ENCODE results near the gene NDUFA12.
"Not testable (repeated sequence)": the region's sequence is repeated elsewhere in the genome, so short reads cannot be mapped to it uniquely, and the experiment has no call there.

The NDUFA12 gene

DNA sequence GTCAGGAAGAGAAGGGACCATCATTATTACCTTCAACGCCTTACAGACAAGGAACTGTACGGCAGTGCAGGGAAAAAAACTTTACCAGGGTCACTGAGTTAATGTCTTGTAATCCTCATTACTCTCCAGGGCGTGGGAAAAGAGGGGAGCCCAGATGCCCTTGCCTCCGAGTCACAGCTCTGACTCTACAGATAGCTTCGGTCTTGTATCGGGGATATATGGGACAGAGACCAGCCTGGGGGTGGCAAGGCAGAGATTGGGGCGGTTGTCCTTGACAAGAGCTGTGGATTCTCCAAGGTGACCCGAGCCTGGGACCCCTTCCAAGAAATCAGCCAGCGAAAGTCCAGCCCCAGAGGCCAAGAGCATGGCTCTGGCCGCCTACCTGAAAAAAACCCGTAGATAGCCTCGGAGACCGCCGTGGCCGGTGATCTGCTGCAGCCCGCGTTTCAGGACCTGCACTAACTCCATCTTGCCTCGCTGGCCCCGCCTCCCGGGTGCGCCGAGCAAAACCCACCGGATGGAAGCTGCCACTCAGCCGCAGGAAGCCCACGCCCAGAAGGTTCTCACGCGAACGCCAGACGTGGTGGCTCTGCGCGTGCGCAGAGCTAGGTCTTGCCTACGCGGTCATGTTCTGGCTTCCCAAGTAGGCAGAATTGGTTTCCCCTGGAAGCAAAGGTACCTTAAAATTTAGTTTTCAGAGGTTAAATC, at the start of gene NDUFA12:
Gene NDUFA12, minus strand, starts transcription at position 485 of the 708 bp plus-strand sequence. Its CDS starts 17 bp downstream, at position 468.
- Mint-ChIP-seq H3K27ac (peak within 1 kb of the TSS; percentile 97), H3K27me3 (no peaks in the 10 kb centered on the region), H3K4me1 (peaks cover 63% of the 10 kb centered on the region), H3K9me3 (peaks cover 10% of the 10 kb centered on the region), H3K4me3 (peak within 1 kb of the TSS; percentile 90), H3K36me3 (peaks cover 12% of the 10 kb centered on the region)

GRCh38 chr12:95051241-95051640, 47.7 kb upstream of the NDUFA12 start:
- Mint-ChIP-seq H3K36me3 (peaks cover 14% of the 10 kb centered on the region), H3K9me3 (no peaks in the 10 kb centered on the region), H3K4me1 (no peaks in the 10 kb centered on the region), H3K27me3 (no peaks in the 10 kb centered on the region), H3K4me3 (no peak overlapping the region), H3K27ac (no peak overlapping the region)

DNA sequence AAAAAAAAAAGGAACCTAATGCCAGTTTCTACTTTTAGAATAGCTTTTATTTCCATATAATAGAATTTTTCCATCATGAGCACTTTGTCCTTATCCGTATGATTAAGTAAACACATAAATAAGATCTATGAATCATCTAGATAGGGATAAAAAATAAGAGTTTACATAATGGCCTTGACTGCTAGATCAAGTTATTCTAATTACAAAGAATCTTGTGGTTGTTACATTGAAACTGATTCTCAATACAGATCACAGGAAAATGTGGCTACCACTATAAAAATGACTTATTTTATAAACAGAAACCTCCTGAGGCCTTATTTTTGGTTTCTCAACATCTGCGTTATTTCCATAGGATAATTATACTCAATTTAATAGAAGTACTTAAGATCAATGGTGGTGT, 34.4 kb upstream of the NDUFA12 start:
- no peaks in the 10 kb centered on the region for H3K27me3 Mint-ChIP-seq
- H3K27ac Mint-ChIP-seq, result no peak overlapping the region
- no peak overlapping the region for H3K4me3 Mint-ChIP-seq
- H3K36me3 Mint-ChIP-seq, result peaks cover 12% of the 10 kb centered on the region
- H3K4me1 Mint-ChIP-seq, result peaks cover 33% of the 10 kb centered on the region
- no peaks in the 10 kb centered on the region for H3K9me3 Mint-ChIP-seq

DNA sequence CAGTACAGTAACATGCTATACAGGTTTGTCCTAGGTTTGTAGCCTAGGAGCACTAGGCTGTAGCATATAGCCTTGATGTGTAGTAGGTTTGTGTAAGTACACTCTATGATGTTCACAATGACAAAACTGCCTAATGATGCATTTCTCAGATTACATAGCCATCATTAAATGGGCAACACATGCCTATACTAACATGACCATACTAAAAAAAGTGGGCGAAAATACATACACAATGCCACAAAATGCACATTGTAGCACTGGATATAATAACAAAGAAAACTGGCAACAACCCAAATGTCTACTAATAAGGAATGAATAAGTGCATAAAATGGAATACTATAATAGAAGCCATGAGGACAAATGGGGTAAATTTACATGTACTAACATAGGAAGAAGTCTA, 31.3 kb upstream of the NDUFA12 start:
- H3K4me3 Mint-ChIP-seq, result peak overlapping the region; percentile 26
- peaks cover 20% of the 10 kb centered on the region for H3K4me1 Mint-ChIP-seq
- H3K27me3 Mint-ChIP-seq, result no peaks in the 10 kb centered on the region
- H3K9me3 Mint-ChIP-seq, result no peaks in the 10 kb centered on the region
- H3K27ac Mint-ChIP-seq, result peak overlapping the region; percentile 62
- H3K36me3 Mint-ChIP-seq, result peaks cover 7% of the 10 kb centered on the region

GRCh38 chr12:95022477-95022876, 19.0 kb upstream of the NDUFA12 start:
- Mint-ChIP-seq H3K36me3 (peaks cover 7% of the 10 kb centered on the region), H3K9me3 (no peaks in the 10 kb centered on the region), H3K27ac (no peak overlapping the region), H3K27me3 (no peaks in the 10 kb centered on the region), H3K4me1 (peaks cover 9% of the 10 kb centered on the region), H3K4me3 (no peak overlapping the region)

DNA sequence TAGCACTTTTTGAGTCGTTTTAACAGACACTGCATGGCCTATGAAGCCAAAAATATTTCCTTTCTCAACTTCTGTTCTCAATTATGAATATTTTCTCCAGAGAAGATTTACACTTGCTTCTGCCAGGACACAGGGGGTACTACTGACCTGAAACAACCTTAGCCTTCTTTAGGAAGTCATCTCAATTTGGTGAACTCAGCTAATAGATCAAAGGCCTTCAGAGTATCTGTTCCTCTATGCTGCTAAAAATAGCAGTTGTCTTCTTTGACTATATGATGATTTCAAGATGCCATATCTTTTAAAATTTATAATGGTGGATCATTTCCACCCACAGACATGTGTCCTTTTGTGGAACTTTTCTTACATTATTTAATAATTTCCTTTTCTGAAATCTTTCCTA, 14.0 kb upstream of the NDUFA12 start:
- H3K36me3 Mint-ChIP-seq, result peaks cover 3% of the 10 kb centered on the region
- H3K27ac Mint-ChIP-seq, result no peak overlapping the region
- H3K27me3 Mint-ChIP-seq, result no peaks in the 10 kb centered on the region
- H3K9me3 Mint-ChIP-seq, result no peaks in the 10 kb centered on the region
- H3K4me3 Mint-ChIP-seq, result no peak overlapping the region
- H3K4me1 Mint-ChIP-seq, result peaks cover 13% of the 10 kb centered on the region

DNA sequence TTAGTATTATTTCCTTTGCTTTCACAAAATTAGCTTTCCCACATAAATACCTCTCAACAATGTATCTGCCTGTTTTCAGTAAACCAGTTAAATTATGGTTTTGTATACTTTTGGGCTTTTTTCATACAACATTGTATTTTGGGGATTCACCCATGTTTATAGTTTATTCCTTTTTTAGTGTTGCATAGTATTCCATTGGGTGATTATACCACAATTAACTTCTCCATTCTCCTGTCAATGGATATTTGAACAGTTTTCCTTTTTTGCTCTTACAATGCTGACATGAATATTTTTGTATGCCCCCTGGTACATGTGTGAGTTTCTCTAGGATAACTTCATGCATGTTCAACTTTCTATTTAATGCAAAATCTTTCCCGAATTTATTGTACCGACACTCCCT, 12.6 kb upstream of the NDUFA12 start:
- Mint-ChIP-seq H3K4me1 (peaks cover 23% of the 10 kb centered on the region), H3K27ac (no peak overlapping the region), H3K9me3 (no peaks in the 10 kb centered on the region), H3K4me3 (no peak overlapping the region), H3K36me3 (peaks cover 3% of the 10 kb centered on the region), H3K27me3 (no peaks in the 10 kb centered on the region)

- H3K36me3 Mint-ChIP-seq, result peaks cover 3% of the 10 kb centered on the region
- H3K27me3 Mint-ChIP-seq, result no peaks in the 10 kb centered on the region
- H3K27ac Mint-ChIP-seq, result no peak overlapping the region
- no peaks in the 10 kb centered on the region for H3K9me3 Mint-ChIP-seq
- no peak overlapping the region for H3K4me3 Mint-ChIP-seq
- peaks cover 31% of the 10 kb centered on the region for H3K4me1 Mint-ChIP-seq
Observed at GRCh38 chr12:95014554-95014953, 11.1 kb upstream of the NDUFA12 start.

GRCh38 chr12:95006206-95006605, 2.7 kb upstream of the NDUFA12 start:
- Mint-ChIP-seq H3K27ac (peak overlapping the region; percentile 81), H3K9me3 (peaks cover 10% of the 10 kb centered on the region), H3K4me1 (peaks cover 47% of the 10 kb centered on the region), H3K36me3 (peaks cover 15% of the 10 kb centered on the region), H3K27me3 (no peaks in the 10 kb centered on the region), H3K4me3 (peak overlapping the region; percentile 42)

DNA sequence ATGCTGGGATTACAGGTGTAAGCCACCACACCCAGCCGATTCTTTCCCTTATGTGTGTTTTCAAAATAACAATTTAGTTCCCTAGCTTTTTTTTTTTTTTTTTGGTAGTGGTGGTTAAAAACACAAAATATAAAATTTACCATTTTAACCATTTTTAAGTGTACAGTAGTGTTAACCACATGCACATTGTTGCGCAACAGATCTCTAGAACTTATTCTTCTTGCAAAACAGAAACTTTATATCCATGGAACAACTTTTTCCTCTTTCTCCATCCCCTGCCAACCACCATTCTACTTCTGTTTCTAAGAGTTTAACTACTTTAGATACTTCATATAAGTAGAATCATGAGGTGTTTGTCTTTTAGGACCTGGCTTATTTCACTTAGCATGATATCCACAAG, 1.1 kb upstream of the NDUFA12 start:
- Mint-ChIP-seq H3K36me3 (peaks cover 14% of the 10 kb centered on the region), H3K9me3 (peaks cover 10% of the 10 kb centered on the region), H3K27me3 (no peaks in the 10 kb centered on the region), H3K4me1 (peaks cover 51% of the 10 kb centered on the region), H3K27ac (peak overlapping the region; percentile 83), H3K4me3 (peak overlapping the region; percentile 62)

GRCh38 chr12:95003921-95004272, 400 bp upstream of the NDUFA12 start:
- H3K4me3 Mint-ChIP-seq, result peak overlapping the region; percentile 90
- peaks cover 14% of the 10 kb centered on the region for H3K36me3 Mint-ChIP-seq
- H3K27me3 Mint-ChIP-seq, result no peaks in the 10 kb centered on the region
- peaks cover 10% of the 10 kb centered on the region for H3K9me3 Mint-ChIP-seq
- peaks cover 58% of the 10 kb centered on the region for H3K4me1 Mint-ChIP-seq
- peak overlapping the region; percentile 97 for H3K27ac Mint-ChIP-seq

GRCh38 chr12:95002754-95003153, 743 bp downstream of the NDUFA12 start:
- Mint-ChIP-seq H3K36me3 (peaks cover 13% of the 10 kb centered on the region), H3K27me3 (no peaks in the 10 kb centered on the region), H3K4me1 (peaks cover 69% of the 10 kb centered on the region), H3K9me3 (peaks cover 10% of the 10 kb centered on the region), H3K27ac (peak overlapping the region; percentile 97), H3K4me3 (peak overlapping the region; percentile 90)

DNA sequence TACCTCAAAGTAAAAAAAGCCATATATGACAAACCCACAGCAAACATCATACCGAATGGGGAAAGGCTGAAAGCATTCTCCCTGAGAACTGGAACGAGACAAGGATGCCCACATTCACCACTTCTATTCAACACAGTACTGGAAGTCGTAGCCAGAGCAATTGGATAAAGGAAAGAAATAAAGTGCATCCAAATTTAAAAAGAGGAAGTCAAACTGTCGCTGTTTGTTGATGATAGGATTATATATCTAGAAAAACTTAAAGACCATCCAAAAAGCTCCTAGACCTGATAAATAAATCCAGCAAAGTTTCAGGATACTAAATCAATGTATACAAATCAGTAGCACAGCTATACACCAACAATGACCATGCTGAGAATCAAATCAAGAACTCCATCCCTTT, 5.2 kb downstream of the NDUFA12 start:
- peak overlapping the region; percentile 72 for H3K4me3 Mint-ChIP-seq

DNA sequence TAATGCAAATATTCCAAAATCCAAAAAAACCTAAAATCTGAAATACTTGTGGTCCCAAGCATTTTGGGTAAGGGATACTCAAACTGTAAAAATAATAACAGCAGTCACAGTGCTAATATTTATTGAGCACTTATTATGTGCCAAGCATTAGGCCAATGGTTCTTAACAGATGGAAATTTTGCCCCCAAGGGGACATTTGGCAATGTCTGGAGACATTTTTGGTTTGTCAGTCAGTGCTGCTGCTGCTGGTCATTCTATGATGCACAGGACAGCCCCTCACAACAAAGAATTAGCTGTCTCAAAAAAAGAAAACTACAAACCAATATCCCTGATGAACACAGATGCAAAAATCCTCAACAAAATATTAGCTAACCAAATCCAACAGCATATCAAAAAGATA, 5.8 kb downstream of the NDUFA12 start:
- Mint-ChIP-seq H3K27ac (no peak overlapping the region), H3K27me3 (no peaks in the 10 kb centered on the region), H3K4me3 (no peak overlapping the region), H3K4me1 (peaks cover 60% of the 10 kb centered on the region), H3K9me3 (no peaks in the 10 kb centered on the region), H3K36me3 (peaks cover 7% of the 10 kb centered on the region)

More for the DNA sequence above, 5.2 kb downstream of the NDUFA12 start:
- no peaks in the 10 kb centered on the region for H3K27me3 Mint-ChIP-seq
- peaks cover 6% of the 10 kb centered on the region for H3K36me3 Mint-ChIP-seq
- H3K27ac Mint-ChIP-seq, result no peak overlapping the region
- no peaks in the 10 kb centered on the region for H3K9me3 Mint-ChIP-seq
- H3K4me1 Mint-ChIP-seq, result peaks cover 61% of the 10 kb centered on the region

GRCh38 chr12:94997061-94997460, 6.4 kb downstream of the NDUFA12 start:
- H3K4me1 Mint-ChIP-seq, result peaks cover 61% of the 10 kb centered on the region
- H3K27ac Mint-ChIP-seq, result no peak overlapping the region
- H3K9me3 Mint-ChIP-seq, result no peaks in the 10 kb centered on the region
- H3K27me3 Mint-ChIP-seq, result no peaks in the 10 kb centered on the region
- no peak overlapping the region for H3K4me3 Mint-ChIP-seq
- H3K36me3 Mint-ChIP-seq, result peaks cover 8% of the 10 kb centered on the region

DNA sequence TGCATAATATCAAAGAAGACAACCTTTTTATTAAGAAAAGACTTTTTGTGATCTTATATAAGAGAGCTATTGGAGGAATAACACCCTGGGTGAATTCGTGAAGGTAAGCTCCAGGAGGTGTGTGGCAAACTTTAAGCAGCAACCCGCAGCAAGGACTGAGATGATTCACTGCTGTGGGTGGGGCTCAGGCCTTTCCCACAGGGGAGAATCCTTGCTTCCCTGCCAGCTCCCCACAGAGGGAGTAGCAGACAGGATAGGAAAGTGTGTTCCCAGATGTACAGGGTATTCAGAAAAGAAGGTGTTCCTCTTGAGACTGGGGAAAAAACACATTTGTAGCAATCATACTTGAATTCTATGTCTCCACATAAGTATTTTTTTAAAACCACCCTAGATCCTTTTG, 9.2 kb downstream of the NDUFA12 start:
- H3K4me3 Mint-ChIP-seq, result no peak overlapping the region
- no peaks in the 10 kb centered on the region for H3K9me3 Mint-ChIP-seq
- H3K27me3 Mint-ChIP-seq, result no peaks in the 10 kb centered on the region
- H3K27ac Mint-ChIP-seq, result peak overlapping the region; percentile 4
- peaks cover 60% of the 10 kb centered on the region for H3K4me1 Mint-ChIP-seq
- peaks cover 10% of the 10 kb centered on the region for H3K36me3 Mint-ChIP-seq

DNA sequence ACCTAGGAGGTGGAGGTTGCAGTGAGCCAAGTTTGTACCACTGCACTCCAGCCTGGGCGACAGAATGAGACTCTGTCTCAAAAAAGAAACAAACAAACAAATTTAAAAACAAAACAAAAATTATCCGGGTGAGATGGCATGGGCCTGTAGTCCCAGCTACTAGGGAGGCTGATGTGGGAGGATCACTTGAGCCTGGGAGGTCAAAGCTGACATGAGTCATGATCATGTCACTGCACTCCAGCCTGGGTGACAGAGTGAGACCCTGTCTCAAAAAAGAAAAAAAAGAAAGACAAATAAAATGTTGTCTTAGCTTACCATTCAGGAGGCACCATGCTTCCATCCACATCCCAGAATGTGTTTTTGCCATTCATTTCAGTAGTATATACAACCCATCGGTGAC, 9.6 kb downstream of the NDUFA12 start:
- not testable (repeated sequence) for H3K27me3 Mint-ChIP-seq, H3K27ac Mint-ChIP-seq, H3K9me3 Mint-ChIP-seq, H3K4me3 Mint-ChIP-seq
- Mint-ChIP-seq H3K4me1 (peaks cover 60% of the 10 kb centered on the region), H3K36me3 (peaks cover 10% of the 10 kb centered on the region)

All from activated naive CD4-positive, alpha-beta T cell treated with anti-CD3 and anti-CD28 coated beads, Interleukin-2, amount 50 U/mL, for 24 hours (primary cell).